Measurements from ENCODE around the gene ZNF76. TPM values are rescaled to one million over a fixed set of nuclear protein-coding genes. Genes with fewer than 3 reads are reported as not detected.
A peak's percentile ranks its signal among the peaks of the same experiment; 100 is the strongest.

Gene ZNF76
- total RNA-seq, 1 donor from 2014 or later: 14.3 TPM

- ATAC-seq: no peak
These were observed 22.1 kb upstream of the ZNF76 start for GRCh38 chr6:35237476-35237875.

- no peak for ATAC-seq
These were observed 20.7 kb upstream of the ZNF76 start for GRCh38 chr6:35238843-35239289.

GRCh38 chr6:35239581-35239980 lies 20.0 kb upstream of the ZNF76 start:
- no peak for ATAC-seq

- ATAC-seq: peak; percentile 86
These were observed 18.4 kb upstream of the ZNF76 start for GRCh38 chr6:35240838-35241801.

GRCh38 chr6:35242486-35242885 lies 17.0 kb upstream of the ZNF76 start:
- no peak for ATAC-seq

GRCh38 chr6:35242906-35243305 lies 16.6 kb upstream of the ZNF76 start:
- ATAC-seq: no peak

GRCh38 chr6:35243386-35243958 lies 16.1 kb upstream of the ZNF76 start:
- ATAC-seq: no peak

- no peak for ATAC-seq
These were observed 15.0 kb upstream of the ZNF76 start for GRCh38 chr6:35244551-35244950.

GRCh38 chr6:35247642-35248231 lies 11.8 kb upstream of the ZNF76 start:
- no peak for ATAC-seq

GRCh38 chr6:35248300-35248699 lies 11.2 kb upstream of the ZNF76 start:
- ATAC-seq: no peak

GRCh38 chr6:35248965-35249364 lies 10.6 kb upstream of the ZNF76 start:
- ATAC-seq: no peak

GRCh38 chr6:35251949-35252348 lies 7.6 kb upstream of the ZNF76 start:
- no peak for ATAC-seq

- no peak for ATAC-seq
These were observed 6.3 kb upstream of the ZNF76 start for GRCh38 chr6:35253249-35253648.

GRCh38 chr6:35258336-35258735 lies 1.2 kb upstream of the ZNF76 start:
- no peak for ATAC-seq

GRCh38 chr6:35258858-35259193 lies 709 bp upstream of the ZNF76 start:
- ATAC-seq: no peak

- ATAC-seq: peak; percentile 67
These were observed 534 bp downstream of the ZNF76 start for GRCh38 chr6:35259948-35260590.

- no peak for ATAC-seq
These were observed 1.3 kb downstream of the ZNF76 start for GRCh38 chr6:35260591-35261570.

GRCh38 chr6:35262596-35262995 lies 3.1 kb downstream of the ZNF76 start:
- no peak for ATAC-seq

- ATAC-seq: no peak
These were observed 5.2 kb downstream of the ZNF76 start for GRCh38 chr6:35264550-35265274.

GRCh38 chr6:35265523-35265922 lies 6.0 kb downstream of the ZNF76 start:
- ATAC-seq: no peak

GRCh38 chr6:35267446-35267845 lies 7.9 kb downstream of the ZNF76 start:
- ATAC-seq: no peak

Data from esophagus mucosa (tissue), 1 donor.